ENCODE measurements around the gene DUS4L. TPM values are rescaled to one million over a fixed set of nuclear protein-coding genes. Genes with fewer than 3 reads are reported as not detected.
"Not testable (repeated sequence)": the region's sequence is repeated elsewhere in the genome, so short reads cannot be mapped to it uniquely, and the experiment has no call there.

The DUS4L gene
- total RNA-seq, 1 experiment from 2014 or later: 10.2 TPM

DNA sequence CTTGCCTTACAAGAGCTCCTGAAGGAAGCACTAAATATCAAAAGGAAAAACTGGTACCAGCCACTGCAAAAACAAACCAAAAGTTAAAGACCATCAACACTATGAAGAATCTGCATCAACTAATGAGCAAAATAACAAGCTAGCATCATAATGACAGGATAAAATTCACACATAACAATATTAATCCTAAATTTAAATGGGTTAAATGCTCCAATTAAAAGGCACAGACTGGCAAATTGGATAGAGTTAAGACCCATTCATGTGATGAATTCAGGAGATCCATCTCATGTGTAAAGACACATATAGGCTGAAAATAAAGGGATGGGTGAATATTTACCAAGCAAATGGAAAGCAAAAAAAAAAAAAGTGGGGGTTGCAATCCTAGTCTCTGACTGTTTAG lies 29.6 kb upstream of the DUS4L start:
- no peaks in the 10 kb centered on the region for H4K20me1 ChIP-seq (ENCODE audit: low read length)
- H3K9me2 ChIP-seq (replicated peaks; ENCODE audit: low read length): no peaks in the 10 kb centered on the region
- no peak overlapping the region for H2AFZ ChIP-seq (ENCODE audit: low read length)
- DNase-seq (no peak), ATAC-seq (no peak)
- no peak overlapping the region for H3K9ac ChIP-seq (ENCODE audit: low read length)
- CTCF ChIA-PET: no interaction called here
- POLR2A ChIA-PET (ENCODE audit: unreplicated experiment): no interaction called here
- no peaks in the 10 kb centered on the region for H3K27me3 ChIP-seq (ENCODE audit: low read length)
- no peak overlapping the region for H3K27ac ChIP-seq (ENCODE audit: low read length)
- no peak overlapping the region for H3K4me3 ChIP-seq (ENCODE audit: low read length)
- no peak overlapping the region for H3K4me2 ChIP-seq (ENCODE audit: low read length)
- no TSS peak for BruUV-seq (replicated peaks)
- TF ChIP-seq, protein P1, sequence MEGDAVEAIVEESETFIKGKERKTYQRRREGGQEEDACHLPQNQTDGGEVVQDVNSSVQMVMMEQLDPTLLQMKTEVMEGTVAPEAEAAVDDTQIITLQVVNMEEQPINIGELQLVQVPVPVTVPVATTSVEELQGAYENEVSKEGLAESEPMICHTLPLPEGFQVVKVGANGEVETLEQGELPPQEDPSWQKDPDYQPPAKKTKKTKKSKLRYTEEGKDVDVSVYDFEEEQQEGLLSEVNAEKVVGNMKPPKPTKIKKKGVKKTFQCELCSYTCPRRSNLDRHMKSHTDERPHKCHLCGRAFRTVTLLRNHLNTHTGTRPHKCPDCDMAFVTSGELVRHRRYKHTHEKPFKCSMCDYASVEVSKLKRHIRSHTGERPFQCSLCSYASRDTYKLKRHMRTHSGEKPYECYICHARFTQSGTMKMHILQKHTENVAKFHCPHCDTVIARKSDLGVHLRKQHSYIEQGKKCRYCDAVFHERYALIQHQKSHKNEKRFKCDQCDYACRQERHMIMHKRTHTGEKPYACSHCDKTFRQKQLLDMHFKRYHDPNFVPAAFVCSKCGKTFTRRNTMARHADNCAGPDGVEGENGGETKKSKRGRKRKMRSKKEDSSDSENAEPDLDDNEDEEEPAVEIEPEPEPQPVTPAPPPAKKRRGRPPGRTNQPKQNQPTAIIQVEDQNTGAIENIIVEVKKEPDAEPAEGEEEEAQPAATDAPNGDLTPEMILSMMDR (conservative IDR thresholded peaks at IDR 0.05; ENCODE audit: low read depth, low read length): no peak
- TF ChIP-seq EZH2 (IDR thresholded peaks at IDR 0.05; ENCODE audit: low read length, unreplicated experiment) (no peak), EZH2phosphoT487 (IDR thresholded peaks at IDR 0.05; ENCODE audit: borderline replicate concordance, low read length) (no peak)
- H3K9me3 ChIP-seq (ENCODE audit: low read length): no peaks in the 10 kb centered on the region
- no peaks in the 10 kb centered on the region for H3K4me1 ChIP-seq (ENCODE audit: insufficient read depth, low read length)
- no peaks in the 10 kb centered on the region; the same call in 1 of the 2 replicates for H3K36me3 ChIP-seq (ENCODE audit: low read depth, low read length)
- intact Hi-C loops (cut with micrococcal nuclease): no loop called here
- H3F3A ChIP-seq (ENCODE audit: low read length, unreplicated experiment): no peaks in the 10 kb centered on the region
- H3K79me2 ChIP-seq (ENCODE audit: low read length): no peaks in the 10 kb centered on the region

DNA sequence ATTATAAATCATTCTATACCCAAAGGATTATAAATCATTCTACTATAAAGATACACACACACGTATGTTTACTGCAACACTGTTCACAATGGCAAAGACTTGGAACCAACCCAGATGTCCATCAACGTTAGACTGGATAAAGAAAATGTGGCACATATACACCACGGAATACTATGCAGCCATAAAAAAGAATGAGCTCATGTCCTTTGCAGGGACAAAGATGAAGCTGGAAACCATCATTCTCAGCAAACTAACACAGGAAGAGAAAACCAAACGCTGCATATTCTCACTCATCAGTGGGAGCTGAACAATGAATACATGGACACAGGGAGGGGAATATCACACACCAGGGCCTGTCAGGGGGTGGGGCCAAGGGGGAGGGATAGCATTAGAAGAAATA lies 26.5 kb upstream of the DUS4L start:
- CTCF ChIA-PET; H3K4me3 ChIP-seq (ENCODE audit: low read length); H3K9me2 ChIP-seq (replicated peaks; ENCODE audit: low read length); H3K9me3 ChIP-seq (ENCODE audit: low read length); H3K27ac ChIP-seq (ENCODE audit: low read length); H3K36me3 ChIP-seq (ENCODE audit: low read depth, low read length); BruUV-seq (replicated peaks); POLR2A ChIA-PET (ENCODE audit: unreplicated experiment); H3K27me3 ChIP-seq (ENCODE audit: low read length); H3K4me2 ChIP-seq (ENCODE audit: low read length); DNase-seq; H3K4me1 ChIP-seq (ENCODE audit: insufficient read depth, low read length); H2AFZ ChIP-seq (ENCODE audit: low read length); H3K79me2 ChIP-seq (ENCODE audit: low read length); intact Hi-C loops (cut with micrococcal nuclease); ATAC-seq; H4K20me1 ChIP-seq (ENCODE audit: low read length); H3F3A ChIP-seq (ENCODE audit: low read length, unreplicated experiment); H3K9ac ChIP-seq (ENCODE audit: low read length): not testable (repeated sequence)

DNA sequence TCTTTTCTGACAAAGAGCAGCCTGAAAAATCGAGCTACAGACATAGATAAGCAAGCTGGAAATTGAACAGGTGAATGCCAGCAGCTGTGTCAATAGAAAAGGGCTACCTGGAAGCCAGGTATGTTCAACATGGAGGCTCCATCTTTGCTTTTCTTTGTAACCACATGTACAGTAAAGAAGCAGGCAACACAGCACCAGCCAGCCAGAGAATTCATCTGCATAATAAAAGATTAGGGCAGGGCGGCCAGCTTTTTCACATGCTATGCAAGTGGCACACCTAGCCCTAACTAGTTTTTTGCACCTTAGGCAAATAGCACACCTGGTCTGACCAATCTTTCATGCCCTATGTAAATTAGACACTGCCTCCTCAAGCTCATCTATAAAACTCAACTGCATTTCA lies 25.8 kb upstream of the DUS4L start:
- Histone ChIP-seq H3K9me2 (replicated peaks; ENCODE audit: low read length) (no peaks in the 10 kb centered on the region), H2AFZ (ENCODE audit: low read length) (no peak overlapping the region), H3K36me3 (ENCODE audit: low read depth, low read length) (no peaks in the 10 kb centered on the region; the same call in 1 of the 2 replicates), H3K27ac (ENCODE audit: low read length) (no peak overlapping the region), H3K4me2 (ENCODE audit: low read length) (no peak overlapping the region), H3K4me1 (ENCODE audit: insufficient read depth, low read length) (no peaks in the 10 kb centered on the region), H3K27me3 (ENCODE audit: low read length) (no peaks in the 10 kb centered on the region), H3K4me3 (ENCODE audit: low read length) (no peak overlapping the region), H3K79me2 (ENCODE audit: low read length) (no peaks in the 10 kb centered on the region), H3K9me3 (ENCODE audit: low read length) (no peaks in the 10 kb centered on the region), H3K9ac (ENCODE audit: low read length) (no peak overlapping the region), H4K20me1 (ENCODE audit: low read length) (no peaks in the 10 kb centered on the region), H3F3A (ENCODE audit: low read length, unreplicated experiment) (no peaks in the 10 kb centered on the region)
- DNase-seq (no peak), ATAC-seq (no peak)
- intact Hi-C loops (cut with micrococcal nuclease): no loop called here
- CTCF ChIA-PET: no interaction called here
- no peak for TF ChIP-seq EZH2phosphoT487 (IDR thresholded peaks at IDR 0.05; ENCODE audit: borderline replicate concordance, low read length)
- TF ChIP-seq, protein P1 (conservative IDR thresholded peaks at IDR 0.05; ENCODE audit: low read depth, low read length): no peak
- no peak for TF ChIP-seq EZH2 (IDR thresholded peaks at IDR 0.05; ENCODE audit: low read length, unreplicated experiment)
- POLR2A ChIA-PET (ENCODE audit: unreplicated experiment): no interaction called here
- no TSS peak for BruUV-seq (replicated peaks)
